22Rv1 (cell line): ENCODE data around the gene SULT1C3.

ENCODE experiments used
- H3K27ac ChIP-seq: fragments of 450-650 bp; 2 replicates; pipeline ENCODE4 v1.5.1; 2017
- ZFX ChIP-seq: fragments of 450-650 bp; IDR thresholded peaks from 2 replicates; pipeline ENCODE4 v1.6.1; 2017; ENCODE audit warnings: antibody characterized with exemption, borderline replicate concordance
- TF ChIP-seq, protein P1 (sequence below): fragments of 450-650 bp; IDR thresholded peaks from 2 replicates; pipeline ENCODE4 v1.5.1; 2017; ENCODE audit warnings: mild to moderate bottlenecking

SULT1C3 gene

GRCh38 chr2:108217211-108217610 lies 22.6 kb upstream of the SULT1C3 start:
- TF ChIP-seq ZFX = no peak
- TF ChIP-seq, protein P1, sequence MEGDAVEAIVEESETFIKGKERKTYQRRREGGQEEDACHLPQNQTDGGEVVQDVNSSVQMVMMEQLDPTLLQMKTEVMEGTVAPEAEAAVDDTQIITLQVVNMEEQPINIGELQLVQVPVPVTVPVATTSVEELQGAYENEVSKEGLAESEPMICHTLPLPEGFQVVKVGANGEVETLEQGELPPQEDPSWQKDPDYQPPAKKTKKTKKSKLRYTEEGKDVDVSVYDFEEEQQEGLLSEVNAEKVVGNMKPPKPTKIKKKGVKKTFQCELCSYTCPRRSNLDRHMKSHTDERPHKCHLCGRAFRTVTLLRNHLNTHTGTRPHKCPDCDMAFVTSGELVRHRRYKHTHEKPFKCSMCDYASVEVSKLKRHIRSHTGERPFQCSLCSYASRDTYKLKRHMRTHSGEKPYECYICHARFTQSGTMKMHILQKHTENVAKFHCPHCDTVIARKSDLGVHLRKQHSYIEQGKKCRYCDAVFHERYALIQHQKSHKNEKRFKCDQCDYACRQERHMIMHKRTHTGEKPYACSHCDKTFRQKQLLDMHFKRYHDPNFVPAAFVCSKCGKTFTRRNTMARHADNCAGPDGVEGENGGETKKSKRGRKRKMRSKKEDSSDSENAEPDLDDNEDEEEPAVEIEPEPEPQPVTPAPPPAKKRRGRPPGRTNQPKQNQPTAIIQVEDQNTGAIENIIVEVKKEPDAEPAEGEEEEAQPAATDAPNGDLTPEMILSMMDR = no peak
- H3K27ac ChIP-seq = no peak overlapping the region

DNA sequence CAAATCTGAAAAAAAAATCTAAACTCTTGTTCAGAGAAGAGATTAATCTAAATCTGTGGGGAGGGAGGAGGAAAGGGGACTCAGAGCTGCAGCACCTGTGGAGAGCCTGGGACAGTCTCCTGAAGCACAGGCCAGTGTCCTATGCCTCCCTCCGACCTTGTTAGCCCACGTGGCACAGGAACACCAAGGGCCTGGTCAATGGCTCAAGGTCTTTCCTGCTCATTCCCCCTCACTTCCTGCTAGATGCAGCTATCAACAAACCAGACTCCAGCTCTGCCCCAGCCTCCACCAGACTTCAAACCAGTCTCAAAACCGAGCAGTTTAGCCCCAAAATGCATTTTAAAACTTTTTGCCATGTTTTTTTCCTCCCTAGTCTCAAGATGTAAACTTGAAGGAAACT lies 20.1 kb upstream of the SULT1C3 start:
- TF ChIP-seq, protein P1 = no peak
- TF ChIP-seq ZFX = no peak
- H3K27ac ChIP-seq = peak overlapping the region; percentile 25; the same call in 1 of the 2 replicates

- peak overlapping the region; percentile 25; the same call in 1 of the 2 replicates for H3K27ac ChIP-seq
- TF ChIP-seq ZFX = no peak
- TF ChIP-seq, protein P1 = no peak
Measured at GRCh38 chr2:108220191-108220590, 19.6 kb upstream of the SULT1C3 start.

DNA sequence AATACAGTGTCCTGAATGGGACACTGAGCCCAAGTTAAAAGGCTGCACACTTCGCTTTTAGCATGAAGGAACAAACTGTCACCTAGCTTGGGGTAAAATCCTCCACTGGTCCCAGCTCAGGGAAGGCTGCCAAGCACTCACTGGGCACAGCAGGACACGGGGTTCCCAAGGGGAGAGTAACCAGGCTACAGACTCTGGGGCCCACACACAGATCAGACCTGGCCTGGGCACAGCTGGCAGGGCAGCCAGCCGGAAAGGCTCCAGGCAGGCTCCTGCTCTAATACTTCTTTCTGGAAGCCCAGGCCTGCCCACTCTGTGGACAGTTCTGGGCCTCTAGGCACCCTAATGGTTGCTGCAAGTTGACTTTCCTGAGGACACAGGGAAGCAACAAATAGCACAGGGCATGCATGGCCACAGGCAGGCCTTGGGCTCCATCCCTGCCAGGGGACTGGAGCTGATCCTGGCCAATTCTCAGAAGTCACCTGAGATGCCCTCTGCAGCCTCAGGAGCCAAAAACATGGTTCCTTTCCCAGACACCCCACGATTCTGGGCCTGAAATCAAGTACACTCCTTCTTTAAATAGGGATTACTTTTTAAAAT lies 18.7 kb upstream of the SULT1C3 start:
- TF ChIP-seq, protein P1 = no peak
- no peak for TF ChIP-seq ZFX
- peak overlapping the region; percentile 25; the same call in 1 of the 2 replicates for H3K27ac ChIP-seq

GRCh38 chr2:108222261-108222660 lies 17.5 kb upstream of the SULT1C3 start:
- H3K27ac ChIP-seq = no peak overlapping the region
- TF ChIP-seq, protein P1 = no peak
- no peak for TF ChIP-seq ZFX

- TF ChIP-seq, protein P1 = no peak
- TF ChIP-seq ZFX = no peak
Measured at GRCh38 chr2:108223573-108223972, 16.2 kb upstream of the SULT1C3 start.

GRCh38 chr2:108224022-108224421 lies 15.7 kb upstream of the SULT1C3 start:
- TF ChIP-seq ZFX = no peak
- TF ChIP-seq, protein P1 = no peak

More at GRCh38 chr2:108223573-108223972, 16.2 kb upstream of the SULT1C3 start:
- H3K27ac ChIP-seq = no peak overlapping the region

More at GRCh38 chr2:108224022-108224421, 15.7 kb upstream of the SULT1C3 start:
- H3K27ac ChIP-seq = no peak overlapping the region
